NOMO-1 treated with DMSO at 0.1 percent for 48 hours (cell line): Measurements from ENCODE around the gene NFIB.

Experiments
- DNase-seq: peaks from one replicate; lab custom pipeline; 2025; ENCODE audit not compliant: unreplicated experiment; lab: John Stamatoyannopoulos, UW

The NFIB gene

GRCh38 chr9:14052359-14052758 is 261.6 kb downstream of the NFIB start:
- DNase-seq, result no peak

DNA sequence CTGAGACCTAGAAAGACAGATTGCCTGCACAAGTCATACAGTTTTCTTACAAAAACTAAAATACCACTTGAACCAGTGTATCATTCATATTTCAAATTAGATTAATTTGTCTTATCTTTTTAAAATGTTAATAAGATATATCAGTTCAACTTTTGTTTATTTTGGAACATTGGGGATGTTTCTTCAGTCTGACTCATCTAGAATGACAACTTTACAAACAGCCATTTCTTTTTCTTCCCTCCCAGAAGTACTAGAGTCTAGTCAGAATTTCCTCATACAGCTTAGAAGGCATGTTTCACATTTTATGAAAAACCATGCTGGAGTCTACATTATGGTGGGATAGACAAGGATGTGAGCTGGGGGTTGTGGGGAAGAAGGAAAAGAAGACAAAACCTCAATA is 262.5 kb downstream of the NFIB start:
- DNase-seq, result no peak

GRCh38 chr9:14043483-14043882 is 270.5 kb downstream of the NFIB start:
- no peak for DNase-seq

DNA sequence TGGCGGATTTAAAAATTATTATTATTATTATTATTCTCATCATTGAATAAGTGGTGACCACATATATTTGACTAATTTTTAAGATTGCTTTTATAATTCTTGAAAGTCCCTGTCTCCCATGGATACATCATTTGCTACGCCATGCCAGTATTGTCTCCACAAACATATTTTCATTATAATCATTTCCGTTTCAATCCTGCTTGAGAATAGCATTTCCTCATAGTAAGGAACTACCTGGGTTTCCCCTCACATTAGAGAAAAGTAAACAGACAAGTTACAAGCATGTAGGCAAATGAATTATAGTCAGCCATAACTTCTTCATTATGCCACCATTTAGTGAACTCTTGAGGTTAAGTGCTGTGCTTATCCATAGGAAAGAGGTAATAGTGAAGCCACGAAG is 276.6 kb downstream of the NFIB start:
- no peak for DNase-seq

- no peak for DNase-seq
These were observed 280.9 kb downstream of the NFIB start for GRCh38 chr9:14033067-14033466.
